ENCODE measurements around the gene BCKDHA.

GRCh38 chr19:41352279-41352608 is 45.4 kb upstream of the BCKDHA start:
- TF ChIP-seq EZH2 (IDR thresholded peaks at IDR 0.05; ENCODE audit: insufficient read depth, poor library complexity, severe bottlenecking) = no peak
- TF ChIP-seq EZH2phosphoT487 (IDR thresholded peaks at IDR 0.05; ENCODE audit: insufficient read depth, low read depth) = no peak
